Ecto neural progenitor cell (in vitro differentiated cells): ENCODE results near the gene CYP39A1.

Source experiments
- DNase-seq: peaks from one replicate; pipeline ENCODE4 v3.0.0-alpha.2; 2018; ENCODE audit warnings: low spot score

The CYP39A1 gene

GRCh38 chr6:46511320-46511719, 141.3 kb downstream of the CYP39A1 start:
- no peak for DNase-seq

GRCh38 chr6:46510651-46511050, 142.0 kb downstream of the CYP39A1 start:
- no peak for DNase-seq

- no peak for DNase-seq
Observed at GRCh38 chr6:46509981-46510510, 142.6 kb downstream of the CYP39A1 start.

DNA sequence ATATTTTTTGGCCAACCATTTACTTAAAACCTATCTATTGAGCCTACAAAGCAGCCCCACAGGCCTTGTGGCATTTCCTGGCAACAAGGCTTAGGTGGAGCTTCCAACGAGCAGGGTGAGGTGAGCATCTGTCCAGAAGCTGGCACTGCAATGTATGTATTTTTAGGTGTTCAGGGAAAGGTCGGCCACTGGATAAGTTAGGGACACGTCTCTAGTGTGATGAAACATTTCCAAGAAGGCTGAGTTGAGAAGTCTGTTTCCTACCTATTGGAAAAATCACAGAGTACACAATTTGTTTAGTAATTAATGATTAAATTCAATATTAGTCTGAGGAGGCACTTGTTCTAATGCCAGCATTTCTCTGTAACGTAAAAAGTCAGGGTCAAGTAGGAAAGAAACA, 143.6 kb downstream of the CYP39A1 start:
- no peak for DNase-seq

DNA sequence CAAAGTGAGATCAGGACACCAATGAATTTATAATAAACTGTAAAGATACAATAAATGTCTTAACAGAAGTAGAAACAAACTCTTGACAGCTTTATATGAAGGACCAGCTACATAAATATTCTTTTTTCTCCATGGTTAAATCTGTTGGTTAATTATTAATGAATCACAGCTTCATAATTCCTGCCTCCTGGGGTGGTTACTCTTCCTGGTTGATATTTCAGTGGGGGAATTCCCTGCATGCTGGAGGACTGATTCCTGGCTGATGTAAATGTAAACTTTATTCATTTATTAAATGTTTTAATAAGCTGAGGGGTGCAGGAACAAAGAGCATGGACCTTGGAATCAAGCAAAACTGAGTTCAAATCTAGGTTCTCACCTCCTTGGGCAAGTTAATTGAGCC, 145.2 kb downstream of the CYP39A1 start:
- no peak for DNase-seq

GRCh38 chr6:46505693-46506512, 146.7 kb downstream of the CYP39A1 start:
- no peak for DNase-seq

DNA sequence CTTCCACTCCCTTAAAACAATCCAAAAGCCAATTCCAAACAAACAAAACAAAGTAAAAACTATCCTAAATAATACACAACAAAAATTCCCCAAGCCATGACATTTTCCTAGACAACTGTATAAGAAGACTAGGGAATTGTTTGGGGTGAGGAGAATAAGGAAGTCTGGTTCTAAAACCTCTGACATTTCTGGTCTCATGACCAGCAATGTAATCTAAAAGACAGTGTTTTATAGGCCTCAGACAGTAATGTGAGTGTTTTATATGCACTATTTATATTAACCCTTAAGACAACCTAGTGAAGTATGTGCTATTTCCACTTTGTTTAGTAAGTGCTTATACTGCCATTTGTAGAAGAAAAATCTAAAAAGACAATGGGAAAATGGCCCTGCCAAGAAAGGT, 148.4 kb downstream of the CYP39A1 start:
- DNase-seq, result no peak

- DNase-seq, result no peak
Observed at GRCh38 chr6:46502486-46503119, 150.0 kb downstream of the CYP39A1 start.

GRCh38 chr6:46501136-46502089, 151.2 kb downstream of the CYP39A1 start:
- DNase-seq, result no peak

DNA sequence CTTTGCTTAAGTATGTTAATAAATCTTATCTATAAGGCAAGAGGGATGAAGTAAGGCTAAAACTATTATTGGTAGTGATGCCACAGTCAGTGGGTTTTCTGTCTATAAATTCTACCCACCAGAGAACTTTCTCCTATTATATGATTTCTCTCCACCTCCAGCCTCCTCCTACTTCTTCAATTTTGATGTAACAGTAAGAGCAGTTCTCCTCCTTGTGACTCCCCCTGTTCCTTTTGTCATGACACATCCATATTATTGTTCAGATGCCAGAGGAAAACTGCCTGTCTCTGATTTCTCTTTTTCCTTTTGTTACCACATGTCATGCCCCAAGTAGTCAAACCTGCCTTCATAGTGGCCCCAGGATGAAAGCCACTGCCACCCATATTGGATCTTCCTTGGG, 152.2 kb downstream of the CYP39A1 start:
- DNase-seq, result no peak
